Stimulated activated CD4-positive, alpha-beta T cell treated with anti-CD3 and anti-CD28 coated beads, Interleukin-2, amount 100 ng/mL, for 24 hours (primary cell): ENCODE data around the gene CLSTN2.
A peak's percentile ranks its signal among the peaks of the same experiment; 100 is the strongest.

ENCODE experiments used
- DNase-seq, 2 donors: peaks; one replicate each; pipeline ENCODE4 v3.0.0-alpha.2; 2020

CLSTN2 gene

GRCh38 chr3:140097874-140098635 is 163.1 kb downstream of the CLSTN2 start:
- no peak for DNase-seq

- DNase-seq = no peak
These were observed 165.5 kb downstream of the CLSTN2 start for GRCh38 chr3:140100479-140100878.

GRCh38 chr3:140103166-140103565 is 168.2 kb downstream of the CLSTN2 start:
- DNase-seq = no peak

GRCh38 chr3:140103986-140104645 is 169.1 kb downstream of the CLSTN2 start:
- no peak for DNase-seq

- no peak for DNase-seq
These were observed 179.2 kb downstream of the CLSTN2 start for GRCh38 chr3:140113996-140114788.

GRCh38 chr3:140114789-140115080 is 179.8 kb downstream of the CLSTN2 start:
- DNase-seq = no peak

- no peak for DNase-seq
These were observed 182.1 kb downstream of the CLSTN2 start for GRCh38 chr3:140117096-140117526.

- DNase-seq = no peak
These were observed 187.2 kb downstream of the CLSTN2 start for GRCh38 chr3:140122183-140122582.

- no peak for DNase-seq
These were observed 193.2 kb downstream of the CLSTN2 start for GRCh38 chr3:140128217-140128616.

- DNase-seq = peak in 1 of 2 donors; percentile 12
These were observed 193.6 kb downstream of the CLSTN2 start for GRCh38 chr3:140128631-140129030.

GRCh38 chr3:140129768-140130284 is 194.8 kb downstream of the CLSTN2 start:
- DNase-seq = no peak

GRCh38 chr3:140131895-140132294 is 196.9 kb downstream of the CLSTN2 start:
- no peak for DNase-seq

- DNase-seq = no peak
These were observed 199.4 kb downstream of the CLSTN2 start for GRCh38 chr3:140134231-140134965.

- DNase-seq = no peak
These were observed 200.5 kb downstream of the CLSTN2 start for GRCh38 chr3:140135461-140135860.

- DNase-seq = no peak
These were observed 208.5 kb downstream of the CLSTN2 start for GRCh38 chr3:140143367-140144069.

GRCh38 chr3:140145528-140145927 is 210.5 kb downstream of the CLSTN2 start:
- no peak for DNase-seq

- no peak for DNase-seq
These were observed 211.7 kb downstream of the CLSTN2 start for GRCh38 chr3:140146668-140147067.

- no peak for DNase-seq
These were observed 213.0 kb downstream of the CLSTN2 start for GRCh38 chr3:140147965-140148490.

- no peak for DNase-seq
These were observed 213.9 kb downstream of the CLSTN2 start for GRCh38 chr3:140148824-140149390.

GRCh38 chr3:140151321-140151720 is 216.3 kb downstream of the CLSTN2 start:
- no peak for DNase-seq

- DNase-seq = no peak
These were observed 218.1 kb downstream of the CLSTN2 start for GRCh38 chr3:140152851-140153639.
